OCI-LY1 (cell line): ENCODE measurements around the gene PDCD1.

Experiments used
- H2AFZ ChIP-seq: fragments of 200-600 bp; sonication (generic), shearing (Covaris generic); 2 replicates; pipeline ENCODE4 v1.6.0; 2014; ENCODE audit warnings: antibody characterized with exemption, mild to moderate bottlenecking, low read length
- H3F3A ChIP-seq: fragments of 200-600 bp; sonication (generic), shearing (Covaris generic); 2 replicates; pipeline ENCODE4 v1.6.0; 2014; ENCODE audit warnings: mild to moderate bottlenecking, antibody characterized with exemption, low read length, moderate library complexity; ENCODE audit not compliant: insufficient read depth
- H3K27ac ChIP-seq: fragments of 200-600 bp; sonication (generic); 2 replicates; pipeline ENCODE4 v1.5.1; 2014; ENCODE audit warnings: low read length, mixed run types, mild to moderate bottlenecking, low read depth; ENCODE audit not compliant: poor library complexity, severe bottlenecking
- H3K27me3 ChIP-seq: fragments of 200-600 bp; sonication (generic); 2 replicates; pipeline ENCODE4 v1.6.0; 2014; ENCODE audit warnings: antibody characterized with exemption, mild to moderate bottlenecking, low read length, moderate library complexity; ENCODE audit not compliant: insufficient read depth
- H3K36me3 ChIP-seq: fragments of 200-600 bp; sonication (generic); 2 replicates; pipeline ENCODE4 v1.6.1; 2014; ENCODE audit warnings: mild to moderate bottlenecking, antibody characterized with exemption, low read length, moderate library complexity, mixed read lengths; ENCODE audit not compliant: insufficient read depth
- H3K4me1 ChIP-seq: fragments of 200-600 bp; sonication (generic); 2 replicates; pipeline ENCODE4 v1.5.1; 2014; ENCODE audit warnings: mild to moderate bottlenecking, low read length, moderate library complexity; ENCODE audit not compliant: insufficient read depth, severe bottlenecking
- H3K4me2 ChIP-seq: fragments of 200-600 bp; sonication (generic), shearing (Covaris generic); 2 replicates; pipeline ENCODE4 v1.6.1; 2014; ENCODE audit warnings: low read length
- H3K4me3 ChIP-seq: fragments of 200-600 bp; sonication (generic); 2 replicates; pipeline ENCODE4 v1.5.1; 2014; ENCODE audit warnings: low read length, low read depth, mild to moderate bottlenecking, mixed read lengths; ENCODE audit not compliant: poor library complexity, severe bottlenecking
- H3K79me2 ChIP-seq: fragments of 200-600 bp; shearing (Covaris generic); 2 replicates; pipeline ENCODE4 v1.6.1; 2016; ENCODE audit warnings: mixed run types, low read length, mixed read lengths; ENCODE audit not compliant: insufficient read depth
- H3K9ac ChIP-seq: fragments of 200-600 bp; sonication (generic), shearing (Covaris generic); 2 replicates; pipeline ENCODE4 v1.6.1; 2014; ENCODE audit warnings: mild to moderate bottlenecking, low read length, mixed read lengths
- H3K9me2 ChIP-seq: fragments of 200-600 bp; sonication (generic), shearing (Covaris generic); 2 replicates; pipeline ENCODE4 v1.6.1; 2014; ENCODE audit warnings: low read depth, mild to moderate bottlenecking, low read length, mixed read lengths
- H3K9me3 ChIP-seq: fragments of 200-600 bp; shearing (Covaris generic); 2 replicates; pipeline ENCODE4 v1.6.1; 2014; ENCODE audit warnings: low read length, mixed read lengths
- H4K20me1 ChIP-seq: fragments of 200-600 bp; sonication (generic), shearing (Covaris generic); 2 replicates; pipeline ENCODE4 v1.6.0; 2016; ENCODE audit warnings: mild to moderate bottlenecking, low read length; ENCODE audit not compliant: insufficient read depth
- CTCF ChIP-seq: fragments of 200-600 bp; sonication (generic), shearing (Covaris generic); IDR thresholded peaks from 2 replicates; pipeline ENCODE4 v1.5.1; 2017; ENCODE audit warnings: mild to moderate bottlenecking, antibody characterized with exemption, low read length, moderate library complexity, mixed read lengths
- EZH2 ChIP-seq: fragments of 200-600 bp; sonication (generic), shearing (Covaris generic); IDR thresholded peaks from 2 replicates; pipeline ENCODE4 v1.8.0; 2017; ENCODE audit warnings: borderline replicate concordance, mixed run types, mild to moderate bottlenecking, antibody characterized with exemption, low read length, moderate library complexity, mixed read lengths

Gene PDCD1

GRCh38 chr2:241891315-241891987, 32.8 kb upstream of the PDCD1 start:
- H3K4me3 ChIP-seq = no peak overlapping the region
- H3K4me2 ChIP-seq = no peak overlapping the region
- no peak overlapping the region for H3K9ac ChIP-seq
- no peaks in the 10 kb centered on the region for H3F3A ChIP-seq
- peaks cover 2% of the 10 kb centered on the region for H3K4me1 ChIP-seq
- H3K27me3 ChIP-seq = no peaks in the 10 kb centered on the region
- H2AFZ ChIP-seq = no peak overlapping the region
- H3K9me2 ChIP-seq = no peaks in the 10 kb centered on the region
- H3K79me2 ChIP-seq = no peaks in the 10 kb centered on the region
- TF ChIP-seq CTCF (no peak), EZH2 (no peak)
- no peaks in the 10 kb centered on the region for H3K36me3 ChIP-seq
- no peaks in the 10 kb centered on the region for H4K20me1 ChIP-seq
- no peak overlapping the region for H3K27ac ChIP-seq
- H3K9me3 ChIP-seq = no peaks in the 10 kb centered on the region

GRCh38 chr2:241890524-241891235, 32.0 kb upstream of the PDCD1 start:
- no peak for TF ChIP-seq EZH2
- TF ChIP-seq CTCF = no peak
- Histone ChIP-seq H3K27me3 (no peaks in the 10 kb centered on the region), H3K79me2 (no peaks in the 10 kb centered on the region), H3K4me1 (peaks cover 9% of the 10 kb centered on the region), H3K9me3 (no peaks in the 10 kb centered on the region), H3K9me2 (no peaks in the 10 kb centered on the region), H2AFZ (no peak overlapping the region), H4K20me1 (no peaks in the 10 kb centered on the region), H3K9ac (no peak overlapping the region), H3K4me3 (no peak overlapping the region), H3K27ac (no peak overlapping the region), H3K4me2 (no peak overlapping the region), H3F3A (no peaks in the 10 kb centered on the region), H3K36me3 (no peaks in the 10 kb centered on the region)

GRCh38 chr2:241888641-241889040, 29.9 kb upstream of the PDCD1 start:
- H4K20me1 ChIP-seq = no peaks in the 10 kb centered on the region
- H3K27ac ChIP-seq = no peak overlapping the region
- no peaks in the 10 kb centered on the region for H3K79me2 ChIP-seq
- TF ChIP-seq CTCF (no peak), EZH2 (no peak)
- H3K27me3 ChIP-seq = no peaks in the 10 kb centered on the region
- no peaks in the 10 kb centered on the region for H3K9me2 ChIP-seq
- H3K9ac ChIP-seq = no peak overlapping the region
- H3F3A ChIP-seq = no peaks in the 10 kb centered on the region
- H3K4me2 ChIP-seq = no peak overlapping the region
- H3K9me3 ChIP-seq = no peaks in the 10 kb centered on the region
- H3K36me3 ChIP-seq = peaks cover 6% of the 10 kb centered on the region; the same call in 1 of the 2 replicates
- H3K4me3 ChIP-seq = no peak overlapping the region
- peaks cover 9% of the 10 kb centered on the region for H3K4me1 ChIP-seq
- H2AFZ ChIP-seq = no peak overlapping the region
